Stomach (tissue), 4 donors: ENCODE data around the gene SEC61G.

Source experiments
- EP300 ChIP-seq: sonication (generic); formaldehyde crosslinking; IDR thresholded peaks from one replicate; pipeline ENCODE4 v1.6.1; 2017; ENCODE audit warnings: antibody characterized with exemption
- POLR2AphosphoS5 ChIP-seq, 3 donors: sonication (generic); formaldehyde crosslinking; IDR thresholded peaks; one replicate each; pipeline ENCODE4 v1.6.1; 2016; ENCODE audit warnings: antibody characterized with exemption in 3 of 3
- TF ChIP-seq, protein P1 (sequence below), 7 experiments: fragments of 450-650 bp in 4 of 7; fragments of 200-600 bp in 3 of 7; sonication (generic) in 3 of 7; IDR thresholded peaks; one replicate each; pipeline ENCODE4 v1.5.1; 2016 to 2019; ENCODE audit warnings: antibody characterized with exemption in 7 of 7, control low read depth in 2 of 7, mild to moderate bottlenecking in 1 of 7

DNA sequence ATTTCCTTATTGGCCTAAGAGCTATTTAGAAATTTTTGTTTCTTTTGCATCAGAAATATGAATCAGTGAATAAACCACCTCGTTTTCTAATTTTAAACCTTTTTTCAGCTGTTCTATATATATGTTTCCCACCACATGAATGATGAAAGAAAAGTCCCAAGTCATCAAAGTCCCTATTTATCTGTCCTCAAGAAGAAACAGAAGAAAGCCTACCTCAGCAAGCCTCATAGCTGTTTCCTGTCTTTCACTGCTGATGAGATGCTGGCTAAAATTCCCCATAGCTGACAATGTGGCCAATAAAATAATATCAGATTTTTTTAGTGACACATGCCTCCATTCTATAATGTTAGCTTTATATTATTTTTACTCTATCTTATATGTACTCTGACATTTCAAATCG is 54.2 kb downstream of the SEC61G start:
- TF ChIP-seq, protein P1, sequence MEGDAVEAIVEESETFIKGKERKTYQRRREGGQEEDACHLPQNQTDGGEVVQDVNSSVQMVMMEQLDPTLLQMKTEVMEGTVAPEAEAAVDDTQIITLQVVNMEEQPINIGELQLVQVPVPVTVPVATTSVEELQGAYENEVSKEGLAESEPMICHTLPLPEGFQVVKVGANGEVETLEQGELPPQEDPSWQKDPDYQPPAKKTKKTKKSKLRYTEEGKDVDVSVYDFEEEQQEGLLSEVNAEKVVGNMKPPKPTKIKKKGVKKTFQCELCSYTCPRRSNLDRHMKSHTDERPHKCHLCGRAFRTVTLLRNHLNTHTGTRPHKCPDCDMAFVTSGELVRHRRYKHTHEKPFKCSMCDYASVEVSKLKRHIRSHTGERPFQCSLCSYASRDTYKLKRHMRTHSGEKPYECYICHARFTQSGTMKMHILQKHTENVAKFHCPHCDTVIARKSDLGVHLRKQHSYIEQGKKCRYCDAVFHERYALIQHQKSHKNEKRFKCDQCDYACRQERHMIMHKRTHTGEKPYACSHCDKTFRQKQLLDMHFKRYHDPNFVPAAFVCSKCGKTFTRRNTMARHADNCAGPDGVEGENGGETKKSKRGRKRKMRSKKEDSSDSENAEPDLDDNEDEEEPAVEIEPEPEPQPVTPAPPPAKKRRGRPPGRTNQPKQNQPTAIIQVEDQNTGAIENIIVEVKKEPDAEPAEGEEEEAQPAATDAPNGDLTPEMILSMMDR (IDR thresholded peaks at IDR 0.05): no peak
- TF ChIP-seq POLR2AphosphoS5 (IDR thresholded peaks at IDR 0.05): no peak
- no peak for TF ChIP-seq EP300
